Measurements from ENCODE around the gene PRKN.
"Not testable (repeated sequence)": the region's sequence is repeated elsewhere in the genome, so short reads cannot be mapped to it uniquely, and the experiment has no call there.

Gene PRKN

GRCh38 chr6:162531391-162531790 lies 196.2 kb downstream of the PRKN start:
- DNase-seq, result not testable (repeated sequence)

- DNase-seq, result no peak
Observed at GRCh38 chr6:162528538-162528937, 199.0 kb downstream of the PRKN start.

DNA sequence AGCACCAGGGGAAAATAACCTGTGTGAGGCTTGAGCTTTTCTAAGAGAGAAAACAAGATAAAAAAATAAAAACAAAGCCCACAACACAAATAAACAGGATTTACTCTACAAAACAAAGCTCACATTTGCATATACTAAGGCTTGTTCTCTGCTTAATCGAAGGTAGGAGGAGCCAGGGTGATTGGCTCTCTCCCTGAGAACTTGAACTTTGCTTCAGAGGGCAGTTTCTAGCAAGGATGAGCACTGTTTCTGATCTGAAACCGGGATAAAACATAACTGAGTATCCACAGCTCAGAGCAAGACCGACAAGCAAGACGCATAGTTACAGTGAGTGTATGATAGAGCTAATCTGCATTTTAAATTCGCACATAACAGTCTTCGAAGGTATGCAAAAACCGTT lies 200.6 kb downstream of the PRKN start:
- DNase-seq, result no peak

GRCh38 chr6:162525181-162525580 lies 202.4 kb downstream of the PRKN start:
- no peak for DNase-seq

DNA sequence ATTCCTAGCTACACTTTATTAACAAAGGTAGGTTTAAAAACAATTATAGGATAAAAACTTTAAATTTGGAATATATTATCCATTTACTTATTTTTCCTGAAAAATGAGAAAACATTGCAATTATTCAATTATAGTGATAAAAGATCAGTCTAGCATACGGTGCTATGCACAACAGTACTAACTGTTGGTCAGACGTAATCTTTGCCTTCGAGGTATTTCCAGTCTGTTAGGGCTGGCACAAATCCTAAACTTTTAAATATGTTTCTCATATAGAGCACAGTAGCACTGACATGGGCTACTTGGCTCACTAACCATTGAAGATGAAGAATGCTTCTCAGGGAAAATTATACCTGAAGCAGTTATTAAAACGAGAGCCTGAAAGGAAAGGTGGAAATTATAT lies 214.8 kb downstream of the PRKN start:
- no peak for DNase-seq

DNA sequence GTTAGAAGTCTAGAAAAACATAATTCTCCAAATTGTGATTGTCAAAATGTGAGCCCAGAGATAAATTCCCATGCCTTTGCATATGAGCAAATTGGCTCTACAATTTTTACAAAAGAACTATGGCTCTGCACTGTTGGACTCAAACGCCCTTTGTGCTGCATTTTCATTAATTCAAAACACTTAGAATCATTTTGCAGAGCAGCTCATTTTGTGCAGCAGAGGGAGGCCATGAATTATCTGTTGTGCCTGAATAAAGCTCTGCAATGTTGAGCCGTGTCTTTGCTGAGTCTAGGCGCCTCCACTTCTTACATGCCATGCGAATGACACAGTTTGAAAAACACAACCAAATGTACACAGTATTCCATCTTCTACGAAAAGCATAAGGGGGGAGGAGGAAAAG lies 230.2 kb downstream of the PRKN start:
- no peak for DNase-seq

DNA sequence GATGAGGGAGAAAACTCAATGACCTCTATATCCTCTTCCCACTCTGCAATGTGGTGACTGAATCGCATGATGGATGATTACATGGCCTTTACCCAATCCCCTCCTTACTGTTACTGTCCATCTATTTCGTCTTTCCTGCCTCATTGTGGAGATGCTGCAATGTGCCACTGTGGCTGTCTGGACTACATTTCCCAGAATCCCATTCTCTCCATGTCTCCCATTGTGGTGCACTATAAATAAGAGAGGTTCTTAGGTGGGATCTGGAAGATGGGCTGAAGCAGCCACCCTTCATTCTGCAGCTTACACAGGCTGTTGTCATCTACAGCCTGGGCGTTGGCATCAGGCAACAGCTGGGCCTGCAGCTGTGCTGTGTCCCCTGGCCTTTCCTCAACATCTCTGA lies 233.6 kb downstream of the PRKN start:
- DNase-seq, result no peak

GRCh38 chr6:162491637-162492036 lies 235.9 kb downstream of the PRKN start:
- DNase-seq, result no peak

DNA sequence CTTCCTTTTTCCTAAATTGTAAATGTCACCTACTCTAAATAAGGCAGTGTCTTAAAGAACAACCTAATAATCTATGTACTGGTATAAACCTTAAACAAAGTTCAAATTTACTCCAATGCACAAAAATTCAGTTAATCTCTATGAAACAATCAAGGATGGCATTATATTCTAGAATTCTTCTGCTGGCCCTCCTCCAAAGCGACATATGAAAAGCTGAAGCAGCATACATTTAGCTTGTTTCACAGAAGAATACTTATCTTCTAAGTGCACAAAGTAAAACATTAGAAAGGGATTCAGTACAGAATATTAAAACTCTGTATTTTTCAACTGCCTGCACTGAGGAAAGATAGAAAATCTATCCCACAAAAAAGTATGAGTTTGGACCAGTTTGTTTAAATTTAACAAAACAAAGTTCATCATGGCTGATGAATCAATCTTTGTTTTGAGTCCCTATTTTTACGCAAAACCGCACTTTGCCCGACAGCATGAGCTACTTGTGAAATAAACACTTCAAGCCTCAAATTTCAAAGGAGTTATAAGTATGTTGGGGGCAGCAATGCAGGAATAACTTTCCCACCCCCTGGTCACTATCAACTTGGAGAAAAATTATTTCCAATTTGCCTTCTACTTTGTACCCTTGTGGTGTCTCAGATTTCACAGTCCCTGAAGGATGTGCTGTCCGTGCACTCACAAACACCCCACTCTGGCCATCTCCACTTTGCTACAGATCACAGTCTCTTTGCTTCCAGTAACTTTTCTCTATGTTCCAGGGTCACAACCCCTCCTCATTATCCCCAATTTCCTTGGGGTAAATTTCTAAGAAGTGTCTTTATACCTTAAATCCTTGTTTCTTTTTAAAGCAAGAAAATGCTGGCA lies 238.2 kb downstream of the PRKN start:
- DNase-seq, result no peak

- DNase-seq, result no peak
Observed at GRCh38 chr6:162488444-162488843, 239.1 kb downstream of the PRKN start.

- no peak for DNase-seq
Observed at GRCh38 chr6:162485464-162485863, 242.1 kb downstream of the PRKN start.

GRCh38 chr6:162481938-162482337 lies 245.6 kb downstream of the PRKN start:
- no peak for DNase-seq

GRCh38 chr6:162481320-162481719 lies 246.2 kb downstream of the PRKN start:
- DNase-seq, result no peak

- DNase-seq, result no peak
Observed at GRCh38 chr6:162478192-162478671, 249.3 kb downstream of the PRKN start.

- no peak for DNase-seq
Observed at GRCh38 chr6:162474722-162475121, 252.8 kb downstream of the PRKN start.

- DNase-seq, result no peak
Observed at GRCh38 chr6:162471842-162472241, 255.7 kb downstream of the PRKN start.

GRCh38 chr6:162468326-162468725 lies 259.2 kb downstream of the PRKN start:
- DNase-seq, result no peak

DNA sequence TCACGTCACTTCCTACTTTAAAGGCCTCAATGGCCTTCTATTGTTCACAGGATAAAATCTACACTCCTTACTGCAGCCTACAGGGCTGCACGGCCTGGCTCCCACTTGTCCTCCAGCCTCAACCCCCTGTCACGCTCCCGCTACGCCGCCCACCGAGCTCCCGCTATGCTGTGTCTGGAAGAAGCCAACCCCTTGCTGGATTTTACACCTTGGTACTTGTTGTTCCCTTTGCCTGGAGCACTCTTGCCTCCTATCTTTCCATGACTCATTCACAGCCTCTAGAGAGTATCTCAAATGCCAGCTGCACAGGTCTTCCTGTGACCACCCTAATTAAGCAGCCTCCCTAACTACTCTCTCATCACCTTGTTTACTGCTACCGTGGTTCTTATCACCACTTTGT lies 259.9 kb downstream of the PRKN start:
- DNase-seq, result no peak

DNA sequence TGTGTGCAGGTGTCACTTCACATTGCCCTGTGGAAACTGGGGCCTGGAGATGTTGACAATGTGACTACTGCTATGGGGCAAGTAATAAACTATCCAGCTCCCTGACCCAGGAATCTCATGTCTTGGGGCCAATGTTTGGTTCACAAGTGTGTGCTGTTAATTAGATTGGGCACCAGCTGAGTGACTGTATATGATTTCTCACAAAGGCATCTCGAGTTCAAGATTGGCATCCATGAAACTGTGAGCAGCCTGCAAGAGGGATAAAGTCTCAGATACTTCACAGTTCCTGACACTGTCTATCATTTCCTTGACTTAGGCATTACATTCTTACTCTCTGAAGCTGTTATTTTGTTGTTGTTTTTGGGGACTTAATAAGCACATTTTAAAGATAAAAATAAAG lies 264.0 kb downstream of the PRKN start:
- no peak for DNase-seq

DNA sequence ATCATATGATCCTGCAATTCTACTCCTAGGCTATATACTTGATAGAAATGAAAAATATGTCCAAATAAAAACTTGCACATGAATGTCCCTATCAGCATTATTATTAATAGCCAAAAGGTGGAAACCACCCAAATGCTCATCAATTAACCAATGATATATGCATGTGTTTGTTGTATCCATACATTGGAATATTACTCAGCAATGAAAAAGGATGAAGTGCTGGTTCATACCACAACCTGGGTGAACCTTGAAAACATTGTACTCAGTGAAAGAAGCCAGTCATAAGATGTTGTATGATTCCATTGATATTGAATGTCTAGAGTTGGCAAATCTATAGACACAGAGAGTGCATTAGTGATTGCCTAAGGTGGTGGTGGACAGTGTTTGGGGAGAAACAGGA lies 267.6 kb downstream of the PRKN start:
- no peak for DNase-seq

- DNase-seq, result no peak
Observed at GRCh38 chr6:162450358-162450757, 277.2 kb downstream of the PRKN start.

DNA sequence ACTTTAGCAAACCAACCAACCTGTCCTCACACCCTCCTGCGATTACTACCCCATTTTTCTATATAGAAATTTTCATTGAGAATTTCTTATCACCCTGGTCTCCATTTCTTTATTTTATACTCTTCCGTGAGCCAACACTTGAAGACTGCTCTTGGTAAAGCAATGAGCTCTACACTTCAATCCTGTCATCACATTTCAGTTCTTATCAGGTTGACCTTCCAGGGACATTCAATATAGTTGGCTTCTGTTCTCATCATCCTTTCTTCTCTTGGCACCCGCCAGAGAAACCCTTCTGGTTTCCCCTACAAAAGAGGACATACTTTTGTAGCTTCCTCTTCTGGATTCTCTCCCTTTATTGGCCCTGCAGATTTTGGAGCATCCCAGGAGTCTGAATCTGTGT lies 279.3 kb downstream of the PRKN start:
- DNase-seq, result no peak

- DNase-seq, result no peak
Observed at GRCh38 chr6:162443101-162443500, 284.5 kb downstream of the PRKN start.

DNA sequence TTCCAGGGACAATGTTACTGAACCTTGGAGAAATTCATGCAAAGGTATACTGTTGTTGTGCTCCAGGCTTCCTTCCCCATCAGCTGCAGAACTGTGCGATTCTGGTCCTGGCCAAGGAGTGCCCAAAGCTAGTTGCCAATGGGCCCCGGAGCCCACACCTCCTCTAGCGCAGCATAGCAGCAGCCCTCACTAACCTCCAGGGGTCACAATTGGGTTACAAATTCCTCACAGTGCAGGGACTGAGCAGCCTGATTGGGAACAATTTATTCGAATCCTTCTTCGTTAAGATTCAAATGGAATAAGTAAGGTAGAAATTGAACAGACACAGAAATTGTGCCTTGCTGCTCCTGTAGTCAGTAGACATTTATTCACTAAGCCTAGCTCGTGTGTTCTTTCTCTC lies 284.9 kb downstream of the PRKN start:
- DNase-seq, result no peak

- no peak for DNase-seq
Observed at GRCh38 chr6:162441991-162442390, 285.6 kb downstream of the PRKN start.
